Endothelial cell of umbilical vein (primary cell): ENCODE results near the gene UROD.

Source experiments
- EZH2 ChIP-seq: IDR thresholded peaks from 2 replicates; pipeline ENCODE4 v1.6.1; 2012; ENCODE audit warnings: borderline replicate concordance, low read depth, mild to moderate bottlenecking, moderate library complexity, low read length, inconsistent platforms; ENCODE audit not compliant: severe bottlenecking
- FOS ChIP-seq: IDR thresholded peaks from 2 replicates; pipeline ENCODE4 v1.6.1; 2011; ENCODE audit warnings: mild to moderate bottlenecking, low read length, moderate library complexity, borderline replicate concordance; ENCODE audit not compliant: insufficient read depth
- MAX ChIP-seq: IDR thresholded peaks from 2 replicates; pipeline ENCODE4 v1.6.1; 2011; ENCODE audit not compliant: insufficient read depth, insufficient read length
- MYC ChIP-seq: IDR thresholded peaks from one replicate; pipeline ENCODE4 v1.6.1; 2011; ENCODE audit warnings: mild to moderate bottlenecking, low read depth, low read length
- POLR2A ChIP-seq: IDR thresholded peaks from 2 replicates; pipeline ENCODE4 v1.6.1; 2012; ENCODE audit warnings: low read depth, mild to moderate bottlenecking, control low read depth, low read length
- POLR2AphosphoS5 ChIP-seq: IDR thresholded peaks from 2 replicates; pipeline ENCODE4 v1.6.1; 2012; ENCODE audit warnings: low read depth, mild to moderate bottlenecking, control low read depth, low read length, moderate library complexity; ENCODE audit not compliant: insufficient read depth
- TF ChIP-seq, protein P1 (sequence below), 2 donors: IDR thresholded peaks; 1 replicate in 1 of 2; 2 replicates in 1 of 2; pipeline ENCODE4 v1.5.1; 2011; ENCODE audit warnings: low read length in 2 of 2, mild to moderate bottlenecking in 2 of 2, moderate library complexity in 2 of 2, control low read depth in 1 of 2, inconsistent platforms in 1 of 2, low read depth in 1 of 2; ENCODE audit not compliant: insufficient read depth in 1 of 2; ENCODE audit errors: extremely low read depth in 1 of 2

GRCh38 chr1:44962729-44963128 lies 49.3 kb upstream of the UROD start:
- TF ChIP-seq, protein P1, sequence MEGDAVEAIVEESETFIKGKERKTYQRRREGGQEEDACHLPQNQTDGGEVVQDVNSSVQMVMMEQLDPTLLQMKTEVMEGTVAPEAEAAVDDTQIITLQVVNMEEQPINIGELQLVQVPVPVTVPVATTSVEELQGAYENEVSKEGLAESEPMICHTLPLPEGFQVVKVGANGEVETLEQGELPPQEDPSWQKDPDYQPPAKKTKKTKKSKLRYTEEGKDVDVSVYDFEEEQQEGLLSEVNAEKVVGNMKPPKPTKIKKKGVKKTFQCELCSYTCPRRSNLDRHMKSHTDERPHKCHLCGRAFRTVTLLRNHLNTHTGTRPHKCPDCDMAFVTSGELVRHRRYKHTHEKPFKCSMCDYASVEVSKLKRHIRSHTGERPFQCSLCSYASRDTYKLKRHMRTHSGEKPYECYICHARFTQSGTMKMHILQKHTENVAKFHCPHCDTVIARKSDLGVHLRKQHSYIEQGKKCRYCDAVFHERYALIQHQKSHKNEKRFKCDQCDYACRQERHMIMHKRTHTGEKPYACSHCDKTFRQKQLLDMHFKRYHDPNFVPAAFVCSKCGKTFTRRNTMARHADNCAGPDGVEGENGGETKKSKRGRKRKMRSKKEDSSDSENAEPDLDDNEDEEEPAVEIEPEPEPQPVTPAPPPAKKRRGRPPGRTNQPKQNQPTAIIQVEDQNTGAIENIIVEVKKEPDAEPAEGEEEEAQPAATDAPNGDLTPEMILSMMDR (IDR thresholded peaks at IDR 0.05; ENCODE audit: extremely low read depth in 1 of 2, insufficient read depth in 1 of 2, low read depth in 1 of 2, low read length in 2 of 2): no peak
- TF ChIP-seq POLR2A: no peak
- TF ChIP-seq POLR2AphosphoS5: no peak
- TF ChIP-seq EZH2: no peak
- no peak for TF ChIP-seq MAX
- no peak for TF ChIP-seq FOS
- no peak for TF ChIP-seq MYC
